GM19328 (cell line): ENCODE results near the gene DHRS7B.
A peak's percentile ranks its signal among the peaks of the same experiment; 100 is the strongest.
"Not testable (repeated sequence)": the region's sequence is repeated elsewhere in the genome, so short reads cannot be mapped to it uniquely, and the experiment has no call there.

Experiments
- ATAC-seq: cut with Tn5 transposase; IDR thresholded peaks from one replicate; pipeline ENCODE4 v1.9.1; 2021; ENCODE audit warnings: mild to moderate bottlenecking, moderate library complexity; ENCODE audit not compliant: unreplicated experiment

Gene DHRS7B

GRCh38 chr17:21202512-21202911, 75.7 kb downstream of the DHRS7B start:
- ATAC-seq = no peak

- ATAC-seq = no peak
Observed at GRCh38 chr17:21204935-21205334, 78.2 kb downstream of the DHRS7B start.

GRCh38 chr17:21208352-21208751, 81.6 kb downstream of the DHRS7B start:
- no peak for ATAC-seq

GRCh38 chr17:21209511-21210175, 82.9 kb downstream of the DHRS7B start:
- ATAC-seq = no peak

GRCh38 chr17:21210411-21211076, 83.8 kb downstream of the DHRS7B start:
- no peak for ATAC-seq

GRCh38 chr17:21211825-21212479, 85.2 kb downstream of the DHRS7B start:
- no peak for ATAC-seq

- no peak for ATAC-seq
Observed at GRCh38 chr17:21212826-21213637, 86.3 kb downstream of the DHRS7B start.

GRCh38 chr17:21213638-21214014, 86.9 kb downstream of the DHRS7B start:
- peak; percentile 8 for ATAC-seq

- peak; percentile 79 for ATAC-seq
Observed at GRCh38 chr17:21214015-21214776, 87.4 kb downstream of the DHRS7B start, which contains the start of gene TMEM11. Gene TMEM11 (minus strand): TSS chr17:21214161. CDS start chr17:21214152, 9 bp downstream.

GRCh38 chr17:21214777-21215541, 88.2 kb downstream of the DHRS7B start:
- ATAC-seq = peak; percentile 6

GRCh38 chr17:21215935-21216334, 89.2 kb downstream of the DHRS7B start:
- no peak for ATAC-seq

- no peak for ATAC-seq
Observed at GRCh38 chr17:21217346-21217745, 90.6 kb downstream of the DHRS7B start.

GRCh38 chr17:21218101-21218500, 91.3 kb downstream of the DHRS7B start:
- ATAC-seq = no peak

- no peak for ATAC-seq
Observed at GRCh38 chr17:21218831-21219380, 92.1 kb downstream of the DHRS7B start.

- ATAC-seq = no peak
Observed at GRCh38 chr17:21223086-21223485, 96.3 kb downstream of the DHRS7B start.

- ATAC-seq = not testable (repeated sequence)
Observed at GRCh38 chr17:21227277-21227676, 100.5 kb downstream of the DHRS7B start.

GRCh38 chr17:21228111-21228510, 101.3 kb downstream of the DHRS7B start:
- no peak for ATAC-seq

GRCh38 chr17:21228845-21229244, 102.1 kb downstream of the DHRS7B start:
- ATAC-seq = no peak

GRCh38 chr17:21231533-21231932, 104.8 kb downstream of the DHRS7B start:
- no peak for ATAC-seq
